T-helper 17 cell (primary cell): ENCODE data around the gene CDNF. TPM values are rescaled to one million over a fixed set of nuclear protein-coding genes. Genes with fewer than 3 reads are reported as not detected.

Experiments used
- ATAC-seq: fragments of 150-1000 bp; cut with Tn5 transposase; 2 replicates; pipeline ENCODE4 v1.10.0; 2021; ENCODE audit warnings: mild to moderate bottlenecking, moderate library complexity
- DNase-seq, 3 donors: peaks; one replicate each; pipeline versions ENCODE4 v3.0.0 to v3.0.0-alpha.2; 2020 to 2021
- H3K9me3 ChIP-seq: one replicate; pipeline ENCODE4 v1.7.0; 2013; ENCODE audit warnings: low read length, mild to moderate bottlenecking; ENCODE audit not compliant: control insufficient read depth, poor library complexity, severe bottlenecking
- H3K27ac Mint-ChIP-seq: one replicate; pipeline ENCODE4 v1.8.0; 2022; ENCODE audit warnings: mild to moderate bottlenecking, moderate library complexity, mixed read lengths
- H3K27me3 Mint-ChIP-seq: one replicate; pipeline ENCODE4 v1.8.0; 2022; ENCODE audit warnings: mixed read lengths
- H3K36me3 Mint-ChIP-seq: one replicate; pipeline ENCODE4 v1.8.0; 2022; ENCODE audit warnings: low read depth, mixed read lengths
- H3K4me1 Mint-ChIP-seq: one replicate; pipeline ENCODE4 v1.8.0; 2022; ENCODE audit warnings: mild to moderate bottlenecking, mixed read lengths
- H3K4me3 Mint-ChIP-seq: one replicate; pipeline ENCODE4 v1.8.0; 2022; ENCODE audit warnings: mild to moderate bottlenecking, moderate library complexity, mixed read lengths
- total RNA-seq, 4 donors: library from RNA in 2 of 4; stranded (reverse) in 2 of 4; gene quantifications; one replicate each; pipeline ENCODE4 v1.2.3 and lab custom pipeline; 2022 to 2026

CDNF gene
- total RNA-seq, 2 donors from 2014 or later = 0.62 to 3.2 TPM

DNA sequence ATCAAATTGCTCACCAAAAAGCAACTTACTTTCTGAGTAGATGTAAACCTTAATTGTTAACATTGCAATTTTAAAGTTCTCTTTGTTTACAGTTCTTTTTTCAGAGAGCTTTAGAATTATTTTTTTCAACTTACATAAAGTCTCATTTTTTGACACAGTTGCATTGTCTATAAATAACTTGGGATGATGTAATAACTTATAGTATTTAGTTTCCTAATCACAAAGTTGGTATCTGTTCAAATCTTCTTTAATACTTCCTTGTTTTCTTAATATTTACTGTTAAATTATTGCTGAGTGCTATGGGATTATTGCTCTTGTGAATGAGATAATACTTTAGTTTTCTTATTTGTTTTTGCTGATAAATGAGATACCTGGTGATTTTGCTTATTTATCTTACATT is 21.9 kb upstream of the CDNF start:
- Mint-ChIP-seq H3K36me3 (peaks cover 9% of the 10 kb centered on the region), H3K4me1 (peaks cover 16% of the 10 kb centered on the region), H3K4me3 (no peak overlapping the region), H3K27ac (peak overlapping the region; percentile 21), H3K27me3 (no peaks in the 10 kb centered on the region)
- DNase-seq = no peak
- H3K9me3 ChIP-seq = no peaks in the 10 kb centered on the region
- ATAC-seq = no peak

DNA sequence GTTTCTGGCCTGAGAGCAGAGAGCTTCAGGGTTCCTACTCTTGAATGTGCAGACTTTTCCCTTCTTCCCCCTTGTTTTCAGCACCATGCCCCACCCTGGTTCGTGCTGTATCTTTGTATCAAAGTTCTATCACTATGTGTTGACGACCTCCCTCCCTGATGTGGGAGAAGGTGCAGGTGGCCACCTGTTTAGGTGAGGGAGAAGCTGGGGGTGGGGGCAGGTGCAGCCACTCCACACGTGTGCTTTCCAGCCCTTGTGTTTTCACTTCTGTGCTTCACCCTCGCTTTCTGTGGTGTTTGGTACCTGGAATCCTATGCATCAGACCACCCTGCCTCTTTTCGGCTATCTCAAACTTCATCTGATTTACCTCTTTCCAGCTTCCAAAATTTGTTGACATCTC is 21.2 kb upstream of the CDNF start:
- H3K27me3 Mint-ChIP-seq = no peaks in the 10 kb centered on the region
- peaks cover 9% of the 10 kb centered on the region for H3K36me3 Mint-ChIP-seq
- peaks cover 16% of the 10 kb centered on the region for H3K4me1 Mint-ChIP-seq

DNA sequence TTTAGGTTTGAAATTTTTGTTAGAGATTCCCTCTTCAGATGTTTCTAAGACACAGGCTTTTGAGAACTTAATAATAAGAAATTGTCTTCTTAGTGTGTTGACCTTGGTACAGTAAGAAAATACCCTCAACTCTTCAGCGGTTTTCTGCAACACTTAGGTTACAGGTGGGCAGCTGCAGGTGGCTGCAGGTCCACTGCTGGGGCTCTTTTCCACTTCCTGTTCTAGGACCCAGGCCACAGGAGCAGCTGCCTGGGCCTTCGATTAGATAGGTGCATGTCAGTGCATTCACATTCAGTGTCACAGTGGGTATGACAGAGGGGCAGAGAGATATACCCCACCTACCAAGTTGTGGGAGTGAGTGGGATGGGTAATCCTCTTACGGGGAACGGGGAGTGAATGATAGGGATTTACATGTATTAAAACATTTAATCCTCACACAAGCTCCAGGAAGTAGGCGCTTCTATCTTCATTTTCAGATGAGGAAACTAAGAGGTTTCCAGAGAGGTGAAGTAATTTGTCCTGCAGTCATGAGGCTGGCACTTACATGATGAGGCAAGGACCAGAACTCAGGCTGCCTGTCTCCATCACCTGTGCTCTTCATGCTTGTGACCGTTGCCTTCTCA is 20.6 kb upstream of the CDNF start:
- H3K27me3 Mint-ChIP-seq = no peaks in the 10 kb centered on the region

More for the DNA sequence above, 21.2 kb upstream of the CDNF start:
- H3K4me3 Mint-ChIP-seq = no peak overlapping the region
- no peak for DNase-seq
- H3K27ac Mint-ChIP-seq = peak overlapping the region; percentile 21
- H3K9me3 ChIP-seq = no peaks in the 10 kb centered on the region
- no peak for ATAC-seq

DNA sequence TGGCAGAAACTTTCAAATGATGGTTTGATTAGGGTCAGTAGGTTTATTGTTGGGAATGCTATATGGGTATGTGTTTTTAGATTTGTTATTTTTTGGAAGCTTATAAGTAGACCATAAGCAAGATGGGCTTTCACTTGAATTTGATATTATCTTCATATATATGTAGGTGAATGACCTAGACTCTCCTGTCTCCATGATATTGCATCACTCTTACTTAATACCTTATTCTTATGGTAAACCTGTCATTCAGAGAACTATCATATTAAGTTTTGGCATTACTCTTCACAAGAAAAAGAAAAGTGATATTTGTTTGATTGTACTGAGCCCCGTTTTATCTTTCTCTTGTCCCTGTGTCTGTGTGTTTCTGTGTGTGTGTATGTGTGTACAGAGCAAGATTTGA is 17.6 kb upstream of the CDNF start:
- no peaks in the 10 kb centered on the region for H3K27me3 Mint-ChIP-seq
- peaks cover 4% of the 10 kb centered on the region for H3K36me3 Mint-ChIP-seq
- no peaks in the 10 kb centered on the region for H3K9me3 ChIP-seq
- H3K4me3 Mint-ChIP-seq = no peak overlapping the region
- no peak for ATAC-seq
- no peak for DNase-seq
- no peak overlapping the region for H3K27ac Mint-ChIP-seq
- peaks cover 7% of the 10 kb centered on the region for H3K4me1 Mint-ChIP-seq

More for the DNA sequence above, 20.6 kb upstream of the CDNF start:
- ATAC-seq = no peak
- DNase-seq = no peak
- Mint-ChIP-seq H3K4me1 (peaks cover 14% of the 10 kb centered on the region), H3K27ac (no peak overlapping the region), H3K4me3 (no peak overlapping the region), H3K36me3 (peaks cover 9% of the 10 kb centered on the region)
- no peaks in the 10 kb centered on the region for H3K9me3 ChIP-seq

DNA sequence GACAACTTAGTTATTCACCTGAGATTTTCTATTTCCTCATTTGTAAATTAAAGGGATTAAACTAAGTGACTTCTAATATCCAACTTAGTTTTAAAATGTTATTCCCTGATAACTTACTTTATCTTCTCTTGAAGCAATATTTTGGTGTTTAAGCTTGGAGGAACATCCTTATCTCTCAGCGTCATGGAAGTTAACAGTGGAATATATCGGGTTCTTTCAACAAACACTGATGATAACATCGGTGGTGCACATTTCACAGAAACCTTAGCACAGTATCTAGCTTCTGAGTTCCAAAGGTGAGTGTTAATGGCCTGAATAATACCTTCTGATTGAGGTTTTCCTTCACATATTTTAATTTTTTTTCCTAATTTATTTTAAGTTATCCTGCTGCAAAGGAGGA is 14.4 kb upstream of the CDNF start:
- ATAC-seq = no peak
- H3K9me3 ChIP-seq = no peaks in the 10 kb centered on the region
- H3K4me1 Mint-ChIP-seq = no peaks in the 10 kb centered on the region
- no peak overlapping the region for H3K4me3 Mint-ChIP-seq
- no peaks in the 10 kb centered on the region for H3K27me3 Mint-ChIP-seq
- DNase-seq = no peak
- H3K27ac Mint-ChIP-seq = no peak overlapping the region
- no peaks in the 10 kb centered on the region for H3K36me3 Mint-ChIP-seq

DNA sequence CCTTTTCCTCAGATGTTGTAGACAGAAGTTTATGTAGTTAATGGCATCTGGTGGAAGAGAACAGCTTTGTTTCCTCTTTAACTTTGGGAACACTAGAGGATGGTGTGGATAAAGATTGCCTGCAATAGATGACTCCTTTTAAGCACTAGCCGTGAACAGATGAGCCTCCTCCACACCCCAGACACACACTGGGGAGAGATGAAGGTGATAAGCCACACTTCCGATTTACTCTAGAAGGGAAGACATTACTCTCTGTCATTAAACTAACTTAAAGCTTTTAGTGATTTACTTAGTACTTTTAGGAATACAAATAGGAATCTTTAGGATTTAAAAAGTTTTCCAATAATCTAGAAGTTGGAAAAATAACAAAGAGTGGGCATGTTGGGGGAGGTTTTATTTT is 7.1 kb upstream of the CDNF start:
- peaks cover 13% of the 10 kb centered on the region for H3K4me1 Mint-ChIP-seq
- DNase-seq (no peak), ATAC-seq (no peak)
- no peak overlapping the region for H3K4me3 Mint-ChIP-seq
- no peak overlapping the region for H3K27ac Mint-ChIP-seq
- H3K27me3 Mint-ChIP-seq = no peaks in the 10 kb centered on the region
- no peaks in the 10 kb centered on the region for H3K9me3 ChIP-seq
- peaks cover 5% of the 10 kb centered on the region for H3K36me3 Mint-ChIP-seq

DNA sequence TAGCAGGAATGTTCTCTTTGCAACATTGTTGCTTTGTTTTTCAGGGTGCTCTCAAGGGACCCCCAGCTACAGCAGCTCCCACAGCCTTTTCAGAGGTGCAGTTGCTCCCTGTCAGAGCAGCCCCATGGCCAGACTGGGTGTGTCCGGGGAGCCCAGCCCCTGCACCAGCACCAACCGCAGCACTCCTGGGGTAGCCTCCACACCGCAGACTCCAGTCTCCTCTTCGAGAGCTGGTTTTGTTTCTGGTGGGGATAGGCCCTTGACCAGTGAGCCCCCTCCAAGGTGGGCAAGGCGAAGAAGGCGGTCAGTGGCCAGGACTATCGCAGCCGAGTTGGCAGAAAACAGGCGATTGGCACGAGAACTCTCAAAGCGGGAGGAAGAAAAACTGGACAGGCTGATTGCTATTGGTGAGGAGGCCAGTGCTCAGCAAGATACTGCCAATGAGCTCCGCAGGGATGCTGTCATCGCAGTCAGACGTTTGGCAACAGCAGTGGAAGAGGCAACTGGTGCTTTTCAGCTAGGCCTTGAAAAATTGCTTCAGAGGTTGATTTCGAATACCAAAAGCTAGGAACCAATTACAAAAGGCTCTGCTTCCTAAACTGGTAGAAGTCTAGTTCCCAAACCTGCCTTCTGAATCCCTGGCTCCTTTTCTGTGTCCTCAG is 5.6 kb upstream of the CDNF start:
- Mint-ChIP-seq H3K27me3 (no peaks in the 10 kb centered on the region), H3K4me3 (peak overlapping the region; percentile 5), H3K27ac (no peak overlapping the region), H3K4me1 (peaks cover 17% of the 10 kb centered on the region), H3K36me3 (peaks cover 7% of the 10 kb centered on the region)
- no peak for ATAC-seq
- no peaks in the 10 kb centered on the region for H3K9me3 ChIP-seq
- no peak for DNase-seq

DNA sequence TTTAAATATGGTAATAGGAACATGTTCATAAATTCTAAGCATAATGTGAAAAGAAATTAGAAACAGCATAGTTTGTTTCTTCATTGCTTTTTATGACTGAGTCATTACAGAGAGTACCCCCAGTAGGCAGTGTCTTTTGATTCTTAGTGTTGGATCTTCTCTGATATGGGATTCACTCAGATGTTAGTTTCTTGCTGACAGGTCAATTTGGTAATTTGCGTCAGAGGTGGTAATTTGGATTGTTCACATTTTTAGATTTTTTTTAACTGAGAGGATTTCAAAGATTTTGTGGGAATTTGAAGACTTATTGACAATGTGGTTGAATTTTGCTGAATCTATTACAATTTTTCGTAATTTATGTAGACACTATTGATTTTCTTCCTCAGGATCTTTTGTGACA is 2.3 kb upstream of the CDNF start:
- Mint-ChIP-seq H3K27ac (peak overlapping the region; percentile 94), H3K4me1 (peaks cover 15% of the 10 kb centered on the region), H3K36me3 (peaks cover 11% of the 10 kb centered on the region), H3K4me3 (peak overlapping the region; percentile 95), H3K27me3 (no peaks in the 10 kb centered on the region)
- H3K9me3 ChIP-seq = no peaks in the 10 kb centered on the region
- ATAC-seq = no peak
- DNase-seq = no peak

DNA sequence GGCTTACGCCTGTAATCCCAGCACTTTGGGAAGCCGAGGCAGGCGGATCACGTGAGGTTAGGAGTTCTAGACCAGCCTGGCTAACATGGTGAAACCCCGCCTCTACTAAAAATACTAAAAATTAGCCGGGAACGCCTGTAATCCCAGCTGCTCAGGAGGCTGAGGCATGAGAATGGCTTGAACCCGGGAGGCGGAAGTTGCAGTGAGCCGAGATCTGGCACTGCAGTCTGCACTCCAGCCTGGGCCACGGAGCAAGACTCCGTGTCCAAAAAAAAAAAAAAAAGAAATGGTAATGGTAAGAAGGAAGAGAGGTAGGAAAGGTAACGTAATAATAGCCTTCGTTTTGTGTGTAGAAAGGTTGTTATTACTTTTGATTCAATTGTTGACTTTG is 1.5 kb upstream of the CDNF start:
- no peaks in the 10 kb centered on the region for H3K9me3 ChIP-seq
- DNase-seq = no peak
- H3K27me3 Mint-ChIP-seq = no peaks in the 10 kb centered on the region

DNA sequence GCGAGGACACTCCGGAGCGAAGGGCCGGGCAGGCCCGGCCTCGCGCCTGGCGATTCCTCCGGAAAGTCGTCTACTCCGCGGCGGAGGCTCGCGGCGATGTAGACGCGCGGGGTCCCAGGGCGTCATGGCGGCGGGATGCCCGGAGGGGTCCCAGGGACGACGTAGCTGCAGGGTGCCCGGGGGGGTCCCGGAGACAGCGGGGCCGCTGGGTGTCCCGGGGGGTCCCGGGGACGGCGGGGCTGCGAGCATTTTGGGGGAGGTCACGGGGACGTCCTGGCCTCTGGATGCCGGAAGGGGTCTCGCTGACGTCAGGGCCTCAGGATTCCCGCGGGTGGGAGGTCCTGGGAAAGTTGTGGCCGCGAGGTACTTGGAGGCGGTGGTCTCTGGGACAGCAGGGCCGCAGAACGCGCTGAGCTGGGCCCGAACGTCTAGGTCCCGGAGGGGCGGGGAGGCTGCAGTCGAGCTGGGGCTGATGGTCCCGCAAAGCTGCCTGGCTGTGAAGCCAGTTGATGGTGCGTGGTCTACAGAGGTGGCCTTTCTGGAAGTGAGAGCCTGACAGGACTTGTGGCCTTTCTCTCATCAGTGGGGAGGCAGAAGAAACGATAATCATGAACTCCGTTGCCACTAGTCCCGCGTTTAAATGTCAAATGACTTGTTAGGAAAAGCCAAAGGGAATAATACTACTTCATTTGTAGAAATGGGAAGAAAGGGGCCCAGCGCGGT is 906 bp upstream of the CDNF start:
- H3K4me1 Mint-ChIP-seq = peaks cover 19% of the 10 kb centered on the region
- peak overlapping the region; percentile 95 for H3K4me3 Mint-ChIP-seq
- DNase-seq (peak; percentile 15 to 17 (median 17)), ATAC-seq (no peak)
- H3K9me3 ChIP-seq = no peaks in the 10 kb centered on the region
- no peaks in the 10 kb centered on the region for H3K27me3 Mint-ChIP-seq
- peaks cover 15% of the 10 kb centered on the region for H3K36me3 Mint-ChIP-seq
- H3K27ac Mint-ChIP-seq = peak overlapping the region; percentile 94

More for the DNA sequence above, 1.5 kb upstream of the CDNF start:
- Mint-ChIP-seq H3K4me3 (peak overlapping the region; percentile 95), H3K4me1 (peaks cover 19% of the 10 kb centered on the region), H3K27ac (peak overlapping the region; percentile 94), H3K36me3 (peaks cover 15% of the 10 kb centered on the region)
- ATAC-seq = no peak

DNA sequence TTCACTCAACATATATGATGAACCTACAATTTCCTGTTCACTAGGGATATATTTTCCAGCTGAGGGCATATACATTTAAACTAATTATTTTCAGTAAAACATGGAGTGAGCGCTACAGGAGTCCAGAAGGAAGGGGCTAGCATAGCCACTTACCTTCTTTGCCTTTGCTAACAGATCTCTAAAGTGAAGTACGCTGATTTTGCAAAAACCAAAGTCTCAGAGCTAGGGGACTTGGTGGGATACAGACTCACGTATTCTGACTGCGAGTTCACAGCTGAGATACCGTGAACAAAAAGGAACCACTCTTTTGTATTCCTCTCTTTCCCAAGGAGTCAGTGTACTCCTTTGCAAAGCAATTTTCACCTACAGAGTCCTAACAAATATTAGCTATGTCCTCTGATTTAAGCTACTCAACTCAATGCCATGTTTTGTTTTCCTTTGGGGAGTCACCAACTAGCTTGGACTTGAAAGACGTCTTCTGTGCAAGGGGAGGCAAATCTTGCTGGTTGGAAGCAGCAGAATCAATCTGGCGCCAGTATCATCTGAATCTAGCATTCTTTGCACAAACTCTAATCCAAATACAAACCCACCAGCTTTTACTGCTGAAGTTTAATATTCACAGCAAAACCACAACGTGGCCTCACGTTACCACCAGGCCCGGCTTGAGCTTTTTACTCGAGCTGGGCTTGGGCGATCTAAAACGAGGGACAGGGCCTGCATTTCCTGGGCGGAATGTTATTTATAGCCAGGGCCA is 657 bp downstream of the CDNF start:
- H3K9me3 ChIP-seq = no peaks in the 10 kb centered on the region
- no peak for ATAC-seq
- Mint-ChIP-seq H3K27me3 (no peaks in the 10 kb centered on the region), H3K4me3 (peak overlapping the region; percentile 95), H3K27ac (peak overlapping the region; percentile 94), H3K4me1 (peaks cover 19% of the 10 kb centered on the region), H3K36me3 (peaks cover 21% of the 10 kb centered on the region)
- DNase-seq = no peak

DNA sequence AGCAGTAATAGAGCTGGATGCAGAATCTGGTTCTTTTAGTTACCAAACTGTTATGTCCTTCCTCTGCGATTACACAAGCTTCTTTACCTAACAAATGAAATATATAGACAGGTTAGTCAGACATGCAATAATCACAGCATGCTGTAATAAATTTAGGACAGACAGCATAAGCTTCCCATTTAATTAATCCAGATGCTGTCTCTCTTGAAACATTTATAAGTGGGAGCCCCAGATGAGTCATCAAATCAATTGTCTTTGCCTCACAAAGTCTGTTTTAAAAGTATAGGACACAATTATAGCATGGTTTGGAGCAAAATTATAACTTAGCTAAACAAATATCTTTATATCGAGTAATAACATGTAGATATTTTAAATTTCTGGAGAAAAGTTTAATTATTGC is 1.6 kb downstream of the CDNF start:
- Mint-ChIP-seq H3K4me1 (peaks cover 21% of the 10 kb centered on the region), H3K4me3 (no peak overlapping the region), H3K27me3 (no peaks in the 10 kb centered on the region), H3K36me3 (peaks cover 26% of the 10 kb centered on the region), H3K27ac (no peak overlapping the region)
- DNase-seq = no peak
- ATAC-seq = no peak
- no peaks in the 10 kb centered on the region for H3K9me3 ChIP-seq

DNA sequence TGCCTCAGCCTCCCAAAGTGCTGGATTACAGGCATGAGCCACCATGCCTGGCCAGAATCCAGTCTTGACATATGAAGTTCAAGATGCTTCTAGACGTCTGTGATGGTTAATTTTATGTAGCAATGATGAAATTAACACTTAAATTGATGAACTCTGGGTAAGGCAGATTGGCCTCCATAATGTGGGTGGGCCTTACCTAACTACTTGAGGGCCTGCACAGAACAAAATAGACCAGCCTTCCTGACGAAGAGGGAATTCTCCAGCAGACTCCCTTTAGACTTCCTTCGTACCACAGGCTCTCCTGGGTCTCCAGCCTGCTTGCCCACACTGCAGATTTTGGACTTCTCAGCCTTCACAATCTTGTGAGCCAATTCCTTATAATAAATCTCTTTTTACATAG is 4.7 kb downstream of the CDNF start:
- Mint-ChIP-seq H3K4me3 (no peak overlapping the region), H3K27ac (no peak overlapping the region), H3K4me1 (peaks cover 14% of the 10 kb centered on the region), H3K36me3 (peaks cover 20% of the 10 kb centered on the region), H3K27me3 (no peaks in the 10 kb centered on the region)
- ATAC-seq (no peak), DNase-seq (no peak)
- H3K9me3 ChIP-seq = no peaks in the 10 kb centered on the region
